HEK293T (cell line): ENCODE measurements around the gene NAGK.

Experiments used
- ELF4 ChIP-seq: fragments of 450-650 bp; IDR thresholded peaks from 2 replicates; pipeline ENCODE4 v1.6.1; 2017; ENCODE audit warnings: antibody characterized with exemption
- SP1 ChIP-seq: fragments of 450-650 bp; IDR thresholded peaks from 2 replicates; pipeline ENCODE4 v1.6.1; 2017
- ZNF384 ChIP-seq: fragments of 450-650 bp; IDR thresholded peaks from 2 replicates; pipeline ENCODE4 v1.6.1; 2016

DNA sequence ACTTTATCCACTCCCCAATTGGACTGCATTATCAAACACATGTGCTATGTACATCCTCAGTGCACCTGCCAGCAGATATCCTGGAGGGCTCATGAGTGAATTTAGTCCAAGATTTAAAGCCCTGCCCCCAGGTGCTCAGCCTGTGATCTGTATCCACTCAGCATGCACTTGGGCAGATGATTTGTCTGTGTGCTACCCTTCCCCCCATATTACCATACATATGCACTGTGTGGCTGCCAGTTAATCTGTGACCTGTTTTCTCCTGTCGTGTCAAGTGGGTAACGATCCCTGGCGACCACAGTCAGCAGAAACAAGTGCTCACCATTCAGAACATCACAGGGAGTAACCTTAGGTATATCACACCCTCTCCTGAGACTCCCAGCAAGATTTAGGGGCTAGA, 10.2 kb downstream of the NAGK start:
- TF ChIP-seq ELF4 (no peak), ZNF384 (no peak), SP1 (no peak)
